ENCODE results near the gene FPR3.
"Not testable (repeated sequence)": the region's sequence is repeated elsewhere in the genome, so short reads cannot be mapped to it uniquely, and the experiment has no call there.

FPR3 gene

GRCh38 chr19:51772977-51773376, 22.0 kb upstream of the FPR3 start:
- no peak overlapping the region for H3K27ac ChIP-seq
- TF ChIP-seq CTCF (IDR thresholded peaks at IDR 0.05) (0 out of 2 replicates have a peak, but pooled peaks have one; percentile 3), ZFX (IDR thresholded peaks at IDR 0.05; ENCODE audit: borderline replicate concordance) (no peak)

- H3K27ac ChIP-seq, result not testable (repeated sequence)
These were observed 18.4 kb upstream of the FPR3 start for GRCh38 chr19:51776561-51776960.

GRCh38 chr19:51777570-51778462, 17.1 kb upstream of the FPR3 start:
- TF ChIP-seq CTCF (IDR thresholded peaks at IDR 0.05) (peak; percentile 84), ZFX (IDR thresholded peaks at IDR 0.05; ENCODE audit: borderline replicate concordance) (no peak)
- H3K27ac ChIP-seq, result no peak overlapping the region

- TF ChIP-seq ZFX (IDR thresholded peaks at IDR 0.05; ENCODE audit: borderline replicate concordance) (no peak), CTCF (IDR thresholded peaks at IDR 0.05) (no peak)
- no peak overlapping the region for H3K27ac ChIP-seq
These were observed 15.8 kb upstream of the FPR3 start for GRCh38 chr19:51779181-51779580.

- TF ChIP-seq CTCF (IDR thresholded peaks at IDR 0.05) (no peak), ZFX (IDR thresholded peaks at IDR 0.05; ENCODE audit: borderline replicate concordance) (no peak)
- no peak overlapping the region for H3K27ac ChIP-seq
These were observed 15.3 kb upstream of the FPR3 start for GRCh38 chr19:51779703-51780102.

GRCh38 chr19:51780270-51780669, 14.7 kb upstream of the FPR3 start:
- no peak overlapping the region for H3K27ac ChIP-seq
- TF ChIP-seq CTCF (IDR thresholded peaks at IDR 0.05) (no peak), ZFX (IDR thresholded peaks at IDR 0.05; ENCODE audit: borderline replicate concordance) (no peak)

GRCh38 chr19:51781999-51782398, 13.0 kb upstream of the FPR3 start:
- no peak overlapping the region for H3K27ac ChIP-seq
- TF ChIP-seq CTCF (IDR thresholded peaks at IDR 0.05) (no peak), ZFX (IDR thresholded peaks at IDR 0.05; ENCODE audit: borderline replicate concordance) (no peak)
